Naive thymus-derived CD8-positive, alpha-beta T cell (primary cell): Measurements from ENCODE around the gene ING3. TPM values are rescaled to one million over a fixed set of nuclear protein-coding genes. Genes with fewer than 3 reads are reported as not detected.

Experiments used
- ATAC-seq, 2 donors: fragments of 150-1000 bp; cut with Tn5 transposase in 1 of 2; sonication (Bioruptor Pico), chemical (Tn5 transposase) in 1 of 2; 1 replicate in 1 of 2; 2 replicates in 1 of 2; pipeline ENCODE4 v1.10.0; 2021; ENCODE audit warnings: mild to moderate bottlenecking in 2 of 2, moderate library complexity in 2 of 2
- POLR2A ChIA-PET: fragments of 350-600 bp; sonication (Branson Sonifier 250); formaldehyde crosslinking; loops from one replicate; lab custom pipeline; 2021; ENCODE audit warnings: antibody characterized with exemption; lab: Charles Lee
- DNase-seq, 10 donors: peaks; one replicate each; pipeline versions ENCODE4 v3.0.0 to v3.0.0-alpha.2; 2020 to 2022
- H3K27ac Mint-ChIP-seq, 10 donors: one replicate each; pipeline ENCODE4 v1.8.0; 2020 to 2022; ENCODE audit warnings: mild to moderate bottlenecking in 10 of 10, mixed read lengths in 10 of 10, moderate library complexity in 4 of 10, inconsistent platforms in 1 of 10
- H3K27me3 Mint-ChIP-seq, 5 donors: one replicate each; pipeline ENCODE4 v1.8.0; 2021 to 2022; ENCODE audit warnings: mixed read lengths in 5 of 5
- H3K36me3 Mint-ChIP-seq, 3 donors: one replicate each; pipeline ENCODE4 v1.8.0; 2020 to 2022; ENCODE audit warnings: mixed read lengths in 3 of 3, mild to moderate bottlenecking in 2 of 3, inconsistent platforms in 1 of 3
- H3K4me1 Mint-ChIP-seq, 4 donors: one replicate each; pipeline ENCODE4 v1.8.0; 2021 to 2022; ENCODE audit warnings: mixed read lengths in 4 of 4
- H3K4me3 Mint-ChIP-seq, 10 donors: one replicate each; pipeline ENCODE4 v1.8.0; 2020 to 2022; ENCODE audit warnings: mild to moderate bottlenecking in 10 of 10, mixed read lengths in 10 of 10, moderate library complexity in 6 of 10, inconsistent platforms in 1 of 10
- H3K9me3 Mint-ChIP-seq, 9 donors: one replicate each; pipeline ENCODE4 v1.8.0; 2020 to 2022; ENCODE audit warnings: mixed read lengths in 9 of 9, mild to moderate bottlenecking in 3 of 9, inconsistent platforms in 1 of 9, moderate library complexity in 1 of 9
- polyA plus RNA-seq, 3 donors: library from polyadenylated mRNA; unstranded; fragments of 300-500 nt; fragmentation: Illumina TruSeq; gene quantifications; one replicate each; pipeline ENCODE4 v1.2.3, GENCODE V29; 2021
- total RNA-seq, 8 experiments: library from RNA in 2 of 8; stranded (reverse) in 2 of 8; gene quantifications; one replicate each; pipeline ENCODE4 v1.2.3 and lab custom pipeline; 2021 to 2026

ING3 gene
- total RNA-seq (10 to 100 TPM; 29.4 to 29.7 TPM), polyA plus RNA-seq (10 to 100 TPM; 27.8 to 34.3 (median 28.1) TPM), total RNA-seq (lab: John Stamatoyannopoulos, UW) (35.2 to 43.7 (median 37.1) reads per million in 6 experiments)

GRCh38 chr7:120950539-120951308 is at the start of gene ING3:
ING3 (plus strand) TSS chr7:120950777; CDS start chr7:120950897, 120 bp downstream.
- H3K4me3 Mint-ChIP-seq, result peak within 1 kb of the TSS; percentile 93 to 97 (median 96)
- peak; percentile 94 to 100 (median 98) for DNase-seq
- peaks cover 0 to 26% (median 10%) of the 10 kb centered on the region in 3 donors for H3K36me3 Mint-ChIP-seq
- ATAC-seq, result peak; percentile 87 to 88
- H3K27ac Mint-ChIP-seq, result peak within 1 kb of the TSS; percentile 97 to 100 (median 98)
- peaks cover 11 to 33% (median 26%) of the 10 kb centered on the region in 4 donors for H3K4me1 Mint-ChIP-seq
- peaks cover 8 to 31% (median 12%) of the 10 kb centered on the region in 5 donors for H3K27me3 Mint-ChIP-seq
- peaks cover 0 to 3% (median 0%) of the 10 kb centered on the region in 9 donors for H3K9me3 Mint-ChIP-seq
- POLR2A ChIA-PET, result interaction anchor here (0.5 to 1.0 kb wide), 13 partner anchors 8 to 1194 kb away, joined by 3 to 6 read pairs (median 3); partner anchors contain the start of gene FAM3C

GRCh38 chr7:120915314-120916105 is 35.1 kb upstream of the ING3 start:
- H3K27me3 Mint-ChIP-seq, result peaks cover 0 to 5% (median 0%) of the 10 kb centered on the region in 5 donors
- no peak overlapping the region for H3K4me3 Mint-ChIP-seq
- peaks cover 0 to 2% (median 0%) of the 10 kb centered on the region in 3 donors for H3K36me3 Mint-ChIP-seq
- no peaks in the 10 kb centered on the region for H3K4me1 Mint-ChIP-seq
- ATAC-seq (no peak), DNase-seq (no peak)
- POLR2A ChIA-PET, result no interaction called here
- no peak overlapping the region for H3K27ac Mint-ChIP-seq
- peaks cover 0 to 11% (median 2%) of the 10 kb centered on the region in 9 donors for H3K9me3 Mint-ChIP-seq

- no peak overlapping the region for H3K27ac Mint-ChIP-seq
Measured at GRCh38 chr7:120916121-120916520, 34.5 kb upstream of the ING3 start.

GRCh38 chr7:120916538-120916937 is 34.0 kb upstream of the ING3 start:
- H3K27ac Mint-ChIP-seq, result no peak overlapping the region
- no peak overlapping the region for H3K4me3 Mint-ChIP-seq
- DNase-seq (no peak), ATAC-seq (no peak)
- H3K9me3 Mint-ChIP-seq, result peaks cover 0 to 11% (median 2%) of the 10 kb centered on the region in 9 donors
- POLR2A ChIA-PET, result no interaction called here
- H3K36me3 Mint-ChIP-seq, result peaks cover 0 to 2% (median 0%) of the 10 kb centered on the region in 3 donors
- peaks cover 0 to 3% (median 0%) of the 10 kb centered on the region in 5 donors for H3K27me3 Mint-ChIP-seq
- no peaks in the 10 kb centered on the region for H3K4me1 Mint-ChIP-seq

More at GRCh38 chr7:120916121-120916520, 34.5 kb upstream of the ING3 start:
- Mint-ChIP-seq H3K4me1 (no peaks in the 10 kb centered on the region), H3K36me3 (peaks cover 0 to 2% (median 0%) of the 10 kb centered on the region in 3 donors), H3K4me3 (no peak overlapping the region), H3K27me3 (peaks cover 0 to 3% (median 0%) of the 10 kb centered on the region in 5 donors), H3K9me3 (peaks cover 0 to 11% (median 2%) of the 10 kb centered on the region in 9 donors)
- DNase-seq (no peak), ATAC-seq (no peak)
- POLR2A ChIA-PET, result no interaction called here

GRCh38 chr7:120919466-120919865 is 31.1 kb upstream of the ING3 start:
- POLR2A ChIA-PET, result no interaction called here
- no peaks in the 10 kb centered on the region for H3K9me3 Mint-ChIP-seq
- H3K4me1 Mint-ChIP-seq, result no peaks in the 10 kb centered on the region
- no peak for ATAC-seq
- H3K4me3 Mint-ChIP-seq, result no peak overlapping the region
- peaks cover 3 to 11% (median 7%) of the 10 kb centered on the region in 5 donors for H3K27me3 Mint-ChIP-seq
- no peak overlapping the region for H3K27ac Mint-ChIP-seq
- no peaks in the 10 kb centered on the region for H3K36me3 Mint-ChIP-seq
- no peak for DNase-seq

- Mint-ChIP-seq H3K4me3 (no peak overlapping the region), H3K27ac (no peak overlapping the region), H3K9me3 (no peaks in the 10 kb centered on the region), H3K36me3 (no peaks in the 10 kb centered on the region), H3K4me1 (no peaks in the 10 kb centered on the region), H3K27me3 (peaks cover 6 to 17% (median 10%) of the 10 kb centered on the region in 5 donors)
- POLR2A ChIA-PET, result no interaction called here
- ATAC-seq, result no peak
- no peak for DNase-seq
Measured at GRCh38 chr7:120920034-120920433, 30.5 kb upstream of the ING3 start.

GRCh38 chr7:120920591-120921274 is 29.8 kb upstream of the ING3 start:
- no peaks in the 10 kb centered on the region for H3K4me1 Mint-ChIP-seq
- DNase-seq (no peak), ATAC-seq (no peak)
- POLR2A ChIA-PET, result no interaction called here
- peaks cover 10 to 23% (median 14%) of the 10 kb centered on the region in 5 donors for H3K27me3 Mint-ChIP-seq
- no peaks in the 10 kb centered on the region for H3K36me3 Mint-ChIP-seq
- no peak overlapping the region for H3K27ac Mint-ChIP-seq
- no peaks in the 10 kb centered on the region for H3K9me3 Mint-ChIP-seq
- no peak overlapping the region for H3K4me3 Mint-ChIP-seq

- Mint-ChIP-seq H3K4me1 (no peaks in the 10 kb centered on the region), H3K27ac (no peak overlapping the region), H3K36me3 (no peaks in the 10 kb centered on the region), H3K27me3 (peaks cover 15 to 34% (median 19%) of the 10 kb centered on the region in 5 donors), H3K4me3 (no peak overlapping the region), H3K9me3 (no peaks in the 10 kb centered on the region)
- ATAC-seq (no peak), DNase-seq (no peak)
- POLR2A ChIA-PET, result no interaction called here
Measured at GRCh38 chr7:120924837-120925236, 25.7 kb upstream of the ING3 start.

- H3K27ac Mint-ChIP-seq, result no peak overlapping the region
- no peaks in the 10 kb centered on the region for H3K36me3 Mint-ChIP-seq
- H3K9me3 Mint-ChIP-seq, result no peaks in the 10 kb centered on the region
- POLR2A ChIA-PET, result no interaction called here
- peaks cover 16 to 34% (median 19%) of the 10 kb centered on the region in 5 donors for H3K27me3 Mint-ChIP-seq
- no peaks in the 10 kb centered on the region for H3K4me1 Mint-ChIP-seq
- DNase-seq, result no peak
- no peak overlapping the region for H3K4me3 Mint-ChIP-seq
- ATAC-seq, result no peak
Measured at GRCh38 chr7:120925392-120925791, 25.2 kb upstream of the ING3 start.

GRCh38 chr7:120926943-120927346 is 23.6 kb upstream of the ING3 start:
- no peaks in the 10 kb centered on the region for H3K9me3 Mint-ChIP-seq
- POLR2A ChIA-PET, result no interaction called here
- no peak for DNase-seq
- ATAC-seq, result no peak
- H3K27ac Mint-ChIP-seq, result peak overlapping the region in 1 of 10 donors; percentile 17
- H3K36me3 Mint-ChIP-seq, result no peaks in the 10 kb centered on the region
- peaks cover 16 to 34% (median 23%) of the 10 kb centered on the region in 5 donors for H3K27me3 Mint-ChIP-seq
- H3K4me1 Mint-ChIP-seq, result no peaks in the 10 kb centered on the region
- H3K4me3 Mint-ChIP-seq, result no peak overlapping the region

- Mint-ChIP-seq H3K4me3 (no peak overlapping the region), H3K4me1 (no peaks in the 10 kb centered on the region), H3K27me3 (peaks cover 16 to 34% (median 21%) of the 10 kb centered on the region in 5 donors), H3K9me3 (no peaks in the 10 kb centered on the region), H3K36me3 (no peaks in the 10 kb centered on the region), H3K27ac (no peak overlapping the region)
- POLR2A ChIA-PET, result no interaction called here
- DNase-seq (no peak), ATAC-seq (no peak)
Measured at GRCh38 chr7:120927454-120928103, 23.0 kb upstream of the ING3 start.

- Mint-ChIP-seq H3K27ac (no peak overlapping the region), H3K27me3 (peaks cover 3 to 21% (median 10%) of the 10 kb centered on the region in 5 donors), H3K4me3 (no peak overlapping the region), H3K36me3 (no peaks in the 10 kb centered on the region), H3K9me3 (no peaks in the 10 kb centered on the region), H3K4me1 (no peaks in the 10 kb centered on the region)
- POLR2A ChIA-PET, result no interaction called here
- ATAC-seq (no peak), DNase-seq (no peak)
Measured at GRCh38 chr7:120931243-120931642, 19.3 kb upstream of the ING3 start.
